Measurements from ENCODE around the gene KNG1. TPM values are rescaled to one million over a fixed set of nuclear protein-coding genes. Genes with fewer than 3 reads are reported as not detected.
"Not testable (repeated sequence)": the region's sequence is repeated elsewhere in the genome, so short reads cannot be mapped to it uniquely, and the experiment has no call there.

KNG1 gene
- 100 to 1,000 TPM; 109 to 220 (median 138) TPM for polyA plus RNA-seq (ENCODE audit: insufficient read length in 4 of 4)

GRCh38 chr3:186717039-186717457 is at the start of gene KNG1:
Gene KNG1 (plus strand): TSS chr3:186717359. CDS start chr3:186717543, 184 bp downstream.
- DNase-seq (ENCODE audit: low read depth in 4 of 4, low spot score in 2 of 4) = no peak

GRCh38 chr3:186668426-186668825 is 48.7 kb upstream of the KNG1 start:
- DNase-seq (ENCODE audit: low read depth in 4 of 4, low spot score in 2 of 4) = no peak

DNA sequence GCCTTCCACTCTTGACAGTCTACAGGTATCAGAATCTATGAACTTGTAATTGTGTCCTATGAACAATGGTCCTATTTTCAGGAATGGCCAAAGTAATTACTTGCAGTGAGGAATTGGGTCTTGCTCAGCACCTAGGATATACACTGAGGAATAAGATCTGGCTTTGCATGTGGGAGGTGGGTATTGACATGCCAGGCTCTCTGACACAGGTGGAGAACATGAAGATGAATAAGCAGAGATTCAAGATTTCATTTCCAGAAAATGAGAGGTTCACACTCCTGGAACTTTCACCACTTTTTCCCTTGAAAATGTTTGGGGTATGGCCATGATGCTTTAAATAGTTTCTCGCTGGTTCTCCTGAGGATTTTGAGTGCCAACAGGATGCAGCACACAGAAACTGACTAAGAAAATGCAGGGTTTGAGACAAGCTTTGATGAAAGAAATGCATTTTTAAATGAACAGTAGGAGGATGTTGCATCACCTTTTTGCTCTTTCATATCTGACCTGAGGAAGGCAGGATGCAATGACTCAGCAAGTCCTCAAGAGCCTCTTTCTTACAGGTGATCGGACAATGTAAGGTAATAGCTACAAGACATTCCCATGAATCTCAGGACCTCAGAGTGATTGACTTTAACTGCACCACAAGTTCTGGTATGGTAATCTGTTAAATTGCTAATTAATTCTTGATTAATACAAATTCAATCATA is 47.6 kb upstream of the KNG1 start:
- no peak for DNase-seq (ENCODE audit: low read depth in 4 of 4, low spot score in 2 of 4)

DNA sequence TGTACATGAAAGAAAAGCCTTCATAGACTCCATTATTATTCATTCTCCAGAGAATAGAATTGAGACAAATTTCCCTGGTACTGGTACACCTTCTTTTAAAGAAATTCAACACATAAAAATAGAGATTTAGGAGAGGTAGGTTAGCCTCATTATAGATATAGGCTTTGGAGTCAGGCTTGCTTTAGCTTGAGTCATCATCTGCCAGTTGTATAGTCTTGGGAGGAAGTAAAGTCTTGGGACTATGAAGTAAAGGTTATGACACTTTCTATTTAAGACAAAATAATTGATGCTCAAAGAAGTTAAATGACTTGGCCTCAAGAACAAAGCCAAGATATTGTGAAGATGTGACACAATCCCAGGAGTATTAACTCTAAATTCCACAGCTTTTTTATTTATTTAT is 47.0 kb upstream of the KNG1 start:
- DNase-seq (ENCODE audit: low read depth in 4 of 4, low spot score in 2 of 4) = no peak

GRCh38 chr3:186671051-186671450 is 46.1 kb upstream of the KNG1 start:
- DNase-seq (ENCODE audit: low read depth in 4 of 4, low spot score in 2 of 4) = no peak

- DNase-seq (ENCODE audit: low read depth in 4 of 4, low spot score in 2 of 4) = no peak
Measured at GRCh38 chr3:186678604-186679003, 38.6 kb upstream of the KNG1 start.

DNA sequence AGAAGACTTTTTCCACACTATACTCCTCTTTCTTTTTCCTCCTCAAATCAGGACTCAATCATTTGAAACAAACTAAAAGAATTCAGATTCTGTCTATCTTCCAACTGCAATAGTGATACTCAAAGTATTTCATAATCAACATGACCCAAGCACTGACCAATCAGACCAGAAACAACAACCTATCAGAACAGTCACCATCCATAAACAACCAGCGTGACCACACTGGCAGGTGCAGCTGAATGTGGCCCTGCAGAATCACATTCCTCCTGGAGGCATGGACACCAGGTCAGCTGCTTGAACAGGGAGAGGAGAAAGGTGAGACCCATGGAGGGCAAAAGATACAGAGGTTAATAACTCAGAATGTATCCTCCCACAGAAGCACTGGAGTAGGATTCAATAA is 38.0 kb upstream of the KNG1 start:
- DNase-seq (ENCODE audit: low read depth in 4 of 4, low spot score in 2 of 4) = no peak

GRCh38 chr3:186680869-186681268 is 36.3 kb upstream of the KNG1 start:
- DNase-seq (ENCODE audit: low read depth in 4 of 4, low spot score in 2 of 4) = no peak

GRCh38 chr3:186682812-186683211 is 34.3 kb upstream of the KNG1 start:
- DNase-seq (ENCODE audit: low read depth in 4 of 4, low spot score in 2 of 4) = no peak

- no peak for DNase-seq (ENCODE audit: low read depth in 4 of 4, low spot score in 2 of 4)
Measured at GRCh38 chr3:186683979-186684378, 33.2 kb upstream of the KNG1 start.

DNA sequence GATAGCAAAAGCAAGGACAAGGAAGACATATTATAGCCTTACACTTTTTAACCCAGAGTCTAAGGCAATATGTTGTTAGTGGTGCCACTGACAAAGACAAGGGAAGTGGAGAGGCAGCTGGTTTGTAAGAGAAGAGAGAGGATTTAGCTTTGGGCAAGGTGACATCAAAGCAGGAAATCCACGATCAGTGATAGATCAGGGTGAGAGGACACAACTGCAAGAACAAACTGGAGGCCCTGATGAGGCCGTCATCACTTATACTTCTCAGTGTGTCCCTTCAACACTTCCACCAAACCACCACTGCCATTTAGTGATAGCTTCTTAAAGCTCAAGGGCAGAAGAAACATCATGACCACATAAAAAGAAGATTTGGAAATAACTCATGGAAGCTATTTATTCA is 30.7 kb upstream of the KNG1 start:
- not testable (repeated sequence) for DNase-seq (ENCODE audit: low read depth in 4 of 4, low spot score in 2 of 4)

GRCh38 chr3:186687120-186687651 is 30.0 kb upstream of the KNG1 start:
- no peak for DNase-seq (ENCODE audit: low read depth in 4 of 4, low spot score in 2 of 4)

GRCh38 chr3:186690304-186690703 is 26.9 kb upstream of the KNG1 start:
- DNase-seq (ENCODE audit: low read depth in 4 of 4, low spot score in 2 of 4) = not testable (repeated sequence)

- no peak for DNase-seq (ENCODE audit: low read depth in 4 of 4, low spot score in 2 of 4)
Measured at GRCh38 chr3:186691676-186692075, 25.5 kb upstream of the KNG1 start.

DNA sequence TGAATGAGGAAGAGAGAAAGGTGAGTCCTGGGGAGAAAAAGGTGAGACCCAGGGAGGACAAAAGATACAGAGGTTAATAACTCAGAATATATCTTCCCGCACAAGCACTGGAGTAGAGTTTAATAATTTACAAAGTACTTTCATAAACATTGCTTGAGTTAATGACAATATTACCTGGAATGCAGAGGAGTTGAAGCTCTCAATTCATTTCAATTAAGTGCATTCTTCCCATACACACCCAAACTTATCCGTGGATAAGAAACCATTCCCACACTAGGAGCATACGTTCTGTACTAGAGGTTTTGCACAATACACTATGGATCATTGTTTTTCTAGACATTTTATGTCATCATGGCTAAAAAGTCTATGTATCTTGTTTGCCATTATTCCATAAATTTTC is 23.3 kb upstream of the KNG1 start:
- DNase-seq (ENCODE audit: low read depth in 4 of 4, low spot score in 2 of 4) = no peak

GRCh38 chr3:186694288-186695032 is 22.7 kb upstream of the KNG1 start:
- no peak for DNase-seq (ENCODE audit: low read depth in 4 of 4, low spot score in 2 of 4)

DNA sequence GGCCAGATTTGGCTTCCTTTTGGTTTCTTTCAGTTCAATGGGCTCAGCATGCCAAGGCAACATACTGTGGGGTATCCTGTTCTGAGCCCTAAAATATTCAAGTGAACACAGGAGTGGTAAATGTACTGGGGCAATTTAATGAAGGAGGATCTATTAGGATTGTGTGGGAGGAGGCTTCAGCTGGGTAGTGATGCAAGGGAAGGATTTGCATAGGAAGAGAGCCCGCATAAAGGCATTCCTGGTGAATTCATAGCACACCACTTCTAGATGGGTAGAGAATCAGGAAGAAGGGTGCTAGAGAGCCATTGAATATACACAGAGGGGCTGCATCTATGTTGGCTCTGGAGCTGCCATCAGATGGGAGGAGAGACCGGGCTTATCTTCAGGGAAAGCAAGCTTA is 20.6 kb upstream of the KNG1 start:
- no peak for DNase-seq (ENCODE audit: low read depth in 4 of 4, low spot score in 2 of 4)

GRCh38 chr3:186697510-186697909 is 19.6 kb upstream of the KNG1 start:
- no peak for DNase-seq (ENCODE audit: low read depth in 4 of 4, low spot score in 2 of 4)

DNA sequence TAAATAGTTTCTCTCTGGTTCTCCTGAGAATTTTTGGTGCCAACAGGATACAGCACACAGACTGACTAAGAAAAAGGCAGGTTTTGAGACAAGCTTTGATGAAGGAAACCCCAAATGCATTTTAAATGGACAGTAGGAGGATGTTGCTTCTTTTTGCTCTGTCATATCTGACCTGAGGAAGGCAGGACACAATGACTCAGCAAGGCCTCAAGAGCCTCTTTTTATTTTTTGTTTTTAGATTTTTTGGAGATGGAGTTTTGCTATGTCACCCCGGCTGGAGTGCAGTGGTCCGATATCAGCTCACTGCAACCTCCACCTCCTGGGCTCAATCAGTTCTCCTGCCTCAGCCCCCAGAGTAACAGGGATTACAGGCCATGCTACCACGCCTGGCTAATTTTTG is 16.9 kb upstream of the KNG1 start:
- no peak for DNase-seq (ENCODE audit: low read depth in 4 of 4, low spot score in 2 of 4)

GRCh38 chr3:186702451-186702850 is 14.7 kb upstream of the KNG1 start:
- DNase-seq (ENCODE audit: low read depth in 4 of 4, low spot score in 2 of 4) = not testable (repeated sequence)

DNA sequence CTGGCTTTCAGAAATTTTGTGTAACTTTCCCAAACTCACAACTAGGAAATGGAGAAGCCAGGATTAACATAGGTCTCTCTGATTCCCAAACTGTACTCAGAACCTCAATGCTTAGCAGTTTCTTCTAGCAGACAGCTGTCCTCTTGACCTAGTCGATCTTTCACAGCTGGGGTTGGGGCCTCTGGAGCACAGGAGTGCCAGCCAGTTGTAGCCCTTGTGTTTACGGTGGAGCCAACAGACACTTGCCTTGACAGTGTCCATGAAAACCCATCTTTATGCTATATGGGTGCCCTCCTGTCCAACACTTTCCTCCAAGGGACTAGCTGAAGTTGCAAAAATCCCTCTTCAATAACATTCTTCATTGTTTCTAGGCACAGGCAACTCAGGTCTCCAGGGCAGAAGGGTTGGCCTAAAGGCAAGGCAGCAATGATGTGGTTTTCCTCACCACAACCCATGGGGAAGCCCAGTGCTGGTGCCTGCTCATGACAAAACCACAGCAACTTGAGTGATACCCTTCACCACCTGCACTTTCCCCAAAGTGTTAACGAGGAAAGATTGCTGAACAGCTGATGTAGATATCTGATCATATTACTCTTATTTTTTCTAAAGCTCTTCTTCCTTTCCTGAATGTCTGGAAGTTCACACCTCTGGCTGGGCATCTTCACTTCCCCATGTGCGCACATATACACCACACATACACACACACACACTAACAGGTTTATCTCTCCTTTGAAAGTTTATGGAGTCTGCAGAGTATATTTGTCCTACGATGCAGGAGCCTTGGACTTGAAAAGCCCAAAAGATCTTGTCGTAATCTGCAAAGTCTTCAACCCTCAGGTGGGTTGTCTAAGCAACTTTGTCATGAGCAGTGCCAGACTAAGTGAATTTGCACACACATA is 11.0 kb upstream of the KNG1 start:
- no peak for DNase-seq (ENCODE audit: low read depth in 4 of 4, low spot score in 2 of 4)

Data from left renal cortex interstitium (tissue), 4 donors.